H1 (cell line): ENCODE results near the gene TGFB1. TPM values are rescaled to one million over a fixed set of nuclear protein-coding genes. Genes with fewer than 3 reads are reported as not detected.

Source experiments
- ASH2L ChIP-seq: fragments of 200-600, 300-600 bp; sonication (generic); IDR thresholded peaks from one replicate; pipeline ENCODE4 v1.7.1; 2017; ENCODE audit warnings: low read length
- BCL11A ChIP-seq, 2 experiments: IDR thresholded peaks; one replicate each; pipeline ENCODE4 v1.6.1; 2011; ENCODE audit warnings: low read depth in 2 of 2, low read length in 2 of 2, mild to moderate bottlenecking in 2 of 2
- CHD1 ChIP-seq: IDR thresholded peaks from 2 replicates; pipeline ENCODE4 v1.6.1; 2012; ENCODE audit warnings: low read depth, low read length, improper control_type of control experiment
- E2F6 ChIP-seq: IDR thresholded peaks from 2 replicates; pipeline ENCODE4 v1.6.1; 2012; ENCODE audit warnings: inconsistent platforms
- EGR1 ChIP-seq: IDR thresholded peaks from 2 replicates; pipeline ENCODE4 v1.6.1; 2011; ENCODE audit warnings: low read depth, low read length, borderline replicate concordance
- HDAC2 ChIP-seq, 2 experiments: fragments of 300-600 bp in 1 of 2; sonication (generic) in 1 of 2; IDR thresholded peaks; 2 replicates each; pipeline ENCODE4 v1.6.1; 2011 to 2012; ENCODE audit warnings: low read depth in 2 of 2, low read length in 2 of 2, mild to moderate bottlenecking in 2 of 2, moderate library complexity in 2 of 2, borderline replicate concordance in 1 of 2, inconsistent platforms in 1 of 2
- MAX ChIP-seq: IDR thresholded peaks from 2 replicates; pipeline ENCODE4 v1.6.1; 2012; ENCODE audit warnings: inconsistent platforms
- RAD21 ChIP-seq, 2 experiments: IDR thresholded peaks in 1 of 2; conservative IDR thresholded peaks in 1 of 2; 2 replicates each; pipeline ENCODE4 v1.6.1; 2011; ENCODE audit warnings: low read depth in 2 of 2, low read length in 2 of 2, improper control_type of control experiment in 1 of 2, inconsistent platforms in 1 of 2, mild to moderate bottlenecking in 1 of 2, moderate library complexity in 1 of 2
- RBBP5 ChIP-seq: IDR thresholded peaks from 2 replicates; pipeline ENCODE4 v1.7.1; 2012; ENCODE audit warnings: low read depth, mild to moderate bottlenecking, inconsistent platforms, low read length, moderate library complexity, borderline replicate concordance
- SIN3A ChIP-seq, 2 experiments: IDR thresholded peaks in 1 of 2; conservative IDR thresholded peaks in 1 of 2; 2 replicates each; pipeline ENCODE4 v1.6.1; 2011 to 2012; ENCODE audit warnings: low read length in 2 of 2, improper control_type of control experiment in 1 of 2, low read depth in 1 of 2, mild to moderate bottlenecking in 1 of 2
- YY1 ChIP-seq: IDR thresholded peaks from 2 replicates; pipeline ENCODE4 v1.6.1; 2011; ENCODE audit warnings: low read depth, mild to moderate bottlenecking, low read length
- polyA plus RNA-seq, 7 experiments: library from polyadenylated mRNA; depleted of rRNA in 3 of 7; stranded (reverse) in 5 of 7; unstranded in 2 of 7; fragments of >200 nt in 5 of 7; fragments of 200-250 nt in 2 of 7; gene quantifications; 1 replicate in 5 of 7; 2 replicates in 1 of 7; 4 replicates in 1 of 7; pipeline versions ENCODE4 v1.2.1 to v1.2.3, GENCODE V29; 2011 to 2013; ENCODE audit warnings: missing spikeins in 2 of 7, mixed read lengths in 2 of 7
- total RNA-seq: library from RNA; stranded (reverse); fragmentation: NEBNext Ultra II Directional; extraction: Animal tissue kit (Norgen Biotek cat#: 25700); gene quantifications from 2 replicates; pipeline ENCODE4 v1.2.1, GENCODE V29; 2021

The TGFB1 gene
- total and polyA plus RNA-seq, 2 of the 8 experiments (the other 6 are each of a cell fraction or from before 2014, with no cell fraction given) = 1.7 to 10.6 TPM

- TF ChIP-seq E2F6 (peak; percentile 86), EGR1 (peak; percentile 75; the same call in 1 of the 2 replicates), HDAC2 (IDR thresholded peaks at IDR 0.05; ENCODE audit: borderline replicate concordance in 1 of 2, low read depth in 2 of 2, low read length in 2 of 2) (no peak), YY1 (0 out of 2 replicates have a peak, but pooled peaks have one; percentile 34), CHD1 (no peak), ASH2L (no peak), MAX (no peak), RBBP5 (no peak; the same call in 1 of the 2 replicates), BCL11A (IDR thresholded peaks at IDR 0.05; ENCODE audit: low read depth in 2 of 2, low read length in 2 of 2) (no peak), SIN3A (conservative IDR thresholded peaks at IDR 0.05 in 1 of 2, IDR thresholded peaks at IDR 0.05 in 1 of 2; ENCODE audit: low read depth in 1 of 2, low read length in 2 of 2) (peak in 1 of 2 experiments; percentile 31; a peak in 1 of 4 replicates), RAD21 (IDR thresholded peaks at IDR 0.05 in 1 of 2, conservative IDR thresholded peaks at IDR 0.05 in 1 of 2; ENCODE audit: low read depth in 2 of 2, low read length in 2 of 2) (peak; percentile 29 to 55; a peak in 3 of 4 replicates)
- TF ChIP-seq, all 59 proteins: peak for 8
These were observed at the start of gene TGFB1 (continued) for GRCh38 chr19:41353466-41354342.
